ENCODE results near the gene CLDN22.

Gene CLDN22

DNA sequence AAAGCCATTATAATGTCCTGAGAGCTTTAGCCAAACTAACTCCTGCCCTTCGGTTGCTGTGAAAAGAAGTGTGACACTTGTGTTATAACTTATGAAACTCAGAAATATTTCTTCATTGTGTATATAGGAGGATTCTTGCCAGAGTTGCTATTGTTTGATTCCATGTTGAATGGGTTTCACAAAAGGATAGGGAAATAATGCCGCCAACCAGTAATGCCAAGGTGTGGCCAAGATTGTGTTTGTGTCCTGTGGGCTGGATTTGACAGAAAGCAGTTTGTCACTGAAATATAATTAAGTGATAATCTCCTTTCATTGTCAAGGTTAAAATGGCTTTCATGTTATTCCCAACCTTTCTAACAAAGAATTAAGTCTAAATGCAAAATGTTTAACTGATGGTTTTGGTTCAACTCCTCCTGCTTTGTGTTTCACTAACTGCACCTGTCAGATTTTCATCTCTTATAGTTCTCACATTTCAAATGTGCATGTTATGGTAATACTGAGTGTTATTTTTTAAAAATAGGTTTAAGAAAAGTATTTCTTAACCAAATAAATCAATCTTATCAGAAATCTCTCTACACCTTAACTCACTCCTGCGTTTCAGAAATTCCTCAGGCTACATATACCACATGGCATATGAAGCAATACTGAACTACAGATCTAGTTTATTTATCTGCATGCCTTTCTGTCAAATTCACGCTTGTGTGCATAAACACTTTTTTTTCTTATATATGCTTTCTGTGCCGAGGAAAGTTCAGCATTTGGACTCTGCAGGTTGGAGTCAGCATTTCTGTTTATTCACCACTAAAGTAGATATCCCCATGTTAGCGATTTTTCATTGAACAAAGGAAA, at the start of gene CLDN22:
Gene CLDN22, minus strand, starts transcription at position 66 of the 849 bp plus-strand sequence. Its CDS starts 58 bp downstream, at position 8.
- no peak for DNase-seq (ENCODE audit: low read depth)
- H3K4me3 ChIP-seq (replicated peaks; ENCODE audit: low read depth, low read length): no peak within 1 kb of the TSS
- TF ChIP-seq, protein P1, sequence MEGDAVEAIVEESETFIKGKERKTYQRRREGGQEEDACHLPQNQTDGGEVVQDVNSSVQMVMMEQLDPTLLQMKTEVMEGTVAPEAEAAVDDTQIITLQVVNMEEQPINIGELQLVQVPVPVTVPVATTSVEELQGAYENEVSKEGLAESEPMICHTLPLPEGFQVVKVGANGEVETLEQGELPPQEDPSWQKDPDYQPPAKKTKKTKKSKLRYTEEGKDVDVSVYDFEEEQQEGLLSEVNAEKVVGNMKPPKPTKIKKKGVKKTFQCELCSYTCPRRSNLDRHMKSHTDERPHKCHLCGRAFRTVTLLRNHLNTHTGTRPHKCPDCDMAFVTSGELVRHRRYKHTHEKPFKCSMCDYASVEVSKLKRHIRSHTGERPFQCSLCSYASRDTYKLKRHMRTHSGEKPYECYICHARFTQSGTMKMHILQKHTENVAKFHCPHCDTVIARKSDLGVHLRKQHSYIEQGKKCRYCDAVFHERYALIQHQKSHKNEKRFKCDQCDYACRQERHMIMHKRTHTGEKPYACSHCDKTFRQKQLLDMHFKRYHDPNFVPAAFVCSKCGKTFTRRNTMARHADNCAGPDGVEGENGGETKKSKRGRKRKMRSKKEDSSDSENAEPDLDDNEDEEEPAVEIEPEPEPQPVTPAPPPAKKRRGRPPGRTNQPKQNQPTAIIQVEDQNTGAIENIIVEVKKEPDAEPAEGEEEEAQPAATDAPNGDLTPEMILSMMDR (IDR thresholded peaks at IDR 0.05; ENCODE audit: low read length, missing control alignments): no peak

DNA sequence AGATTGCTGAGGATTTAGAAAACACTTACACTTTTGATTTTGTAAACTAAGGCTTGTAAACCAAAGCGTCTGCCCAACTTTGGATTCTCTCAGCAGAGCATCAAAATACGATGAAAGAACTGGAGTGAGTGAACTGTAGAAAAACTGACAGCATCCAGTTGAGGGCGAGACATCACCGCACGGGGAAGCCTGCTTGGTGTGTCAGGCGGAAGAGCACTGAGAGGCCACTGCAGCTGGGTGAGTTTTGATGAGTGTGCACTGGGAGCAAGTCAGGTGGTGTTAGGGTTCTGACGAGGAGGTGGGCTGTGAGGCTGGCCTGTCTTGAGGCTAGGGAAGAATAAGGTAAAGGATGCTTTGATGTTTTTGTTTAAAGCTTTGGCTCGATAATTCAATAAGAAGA, 49.0 kb upstream of the CLDN22 start:
- no peak for DNase-seq (ENCODE audit: low read depth)
- TF ChIP-seq, protein P1 (IDR thresholded peaks at IDR 0.05; ENCODE audit: low read length, missing control alignments): no peak
- no peak overlapping the region for H3K4me3 ChIP-seq (replicated peaks; ENCODE audit: low read depth, low read length)

DNA sequence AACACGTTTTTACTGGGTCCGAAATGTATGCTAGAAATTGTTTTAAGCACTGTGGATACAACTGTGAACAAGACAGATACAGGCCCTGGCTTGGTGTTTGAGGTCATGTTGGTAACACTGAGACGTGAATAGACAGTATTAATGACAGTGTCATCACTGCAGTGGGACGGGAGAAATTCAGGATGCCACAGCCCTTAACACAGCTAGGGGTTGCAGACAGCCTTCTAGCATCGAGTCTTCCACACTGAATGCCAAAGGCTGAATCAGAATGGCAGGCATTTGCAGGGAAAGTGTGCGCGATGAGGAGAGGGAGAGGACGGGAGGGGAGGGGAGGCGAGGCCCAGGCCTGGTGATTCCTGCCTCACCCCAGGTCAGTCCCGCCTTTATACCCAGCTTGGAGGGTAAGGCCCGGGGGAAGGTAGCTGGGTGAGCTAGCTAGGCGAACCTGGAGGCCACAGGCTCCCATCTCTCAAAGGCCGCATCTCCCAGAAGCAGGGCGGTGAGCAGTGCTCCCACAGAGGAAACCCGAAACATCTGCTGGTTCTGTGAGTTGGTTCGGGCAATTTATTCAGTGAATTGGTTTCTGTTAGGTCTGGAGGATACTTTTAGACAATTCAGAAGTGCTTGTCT, 46.2 kb upstream of the CLDN22 start:
- DNase-seq (ENCODE audit: low read depth): no peak

DNA sequence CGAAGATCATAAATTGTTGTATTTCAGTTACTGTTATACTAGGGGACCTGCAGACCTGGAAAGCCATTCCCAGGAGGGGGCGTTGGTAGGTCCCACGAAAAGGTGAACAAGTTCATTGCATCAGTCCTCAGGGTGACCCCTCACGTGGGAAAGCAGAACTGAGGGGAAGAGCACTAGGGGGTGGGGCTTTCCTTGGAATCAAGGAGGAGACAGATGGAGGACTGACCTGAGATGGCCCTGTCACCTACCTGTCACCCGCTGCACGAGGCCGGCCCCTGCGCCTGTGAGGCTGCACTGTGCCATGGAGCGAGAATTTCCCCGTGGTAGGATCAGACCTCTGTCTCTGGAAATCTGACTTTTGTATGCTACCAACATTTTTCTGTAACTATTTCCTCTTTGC, 43.9 kb upstream of the CLDN22 start:
- DNase-seq (ENCODE audit: low read depth): no peak
- TF ChIP-seq, protein P1 (IDR thresholded peaks at IDR 0.05; ENCODE audit: low read length, missing control alignments): no peak
- H3K4me3 ChIP-seq (replicated peaks; ENCODE audit: low read depth, low read length): no peak overlapping the region

More for the DNA sequence above, 46.2 kb upstream of the CLDN22 start:
- no peak overlapping the region for H3K4me3 ChIP-seq (replicated peaks; ENCODE audit: low read depth, low read length)
- TF ChIP-seq, protein P1 (IDR thresholded peaks at IDR 0.05; ENCODE audit: low read length, missing control alignments): no peak

DNA sequence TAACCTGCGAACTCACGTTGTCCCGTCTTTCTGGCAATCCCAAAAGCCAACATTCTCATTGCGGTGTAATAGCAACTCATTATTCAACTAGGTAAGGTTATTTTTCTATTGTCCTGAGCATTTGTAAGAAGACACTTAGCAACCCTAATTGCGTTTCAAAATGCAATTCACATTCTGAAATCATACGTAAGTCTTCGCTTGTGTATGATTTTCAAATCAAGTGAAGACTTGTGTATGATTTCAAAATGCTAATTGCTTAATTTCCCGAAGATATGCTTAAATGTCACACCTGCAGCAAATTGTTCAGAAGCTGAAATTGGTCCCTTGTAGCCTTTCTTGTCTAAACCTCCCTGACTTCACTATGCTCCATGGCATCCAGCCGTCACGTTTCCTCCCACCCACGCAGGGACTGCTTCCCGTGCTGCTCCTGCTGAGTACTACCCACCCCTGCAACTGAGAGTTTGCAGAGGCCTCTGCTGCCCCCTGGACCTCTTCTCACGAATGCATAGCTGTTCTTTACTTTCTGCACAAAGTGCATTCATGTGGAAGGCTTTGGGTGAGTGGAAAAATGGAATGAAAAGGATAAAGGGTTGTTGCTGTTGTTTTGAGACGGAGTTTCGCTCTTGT, 43.0 kb upstream of the CLDN22 start:
- TF ChIP-seq, protein P1 (IDR thresholded peaks at IDR 0.05; ENCODE audit: low read length, missing control alignments): peak; percentile 40
- H3K4me3 ChIP-seq (replicated peaks; ENCODE audit: low read depth, low read length): no peak overlapping the region
- peak; percentile 53 for DNase-seq (ENCODE audit: low read depth)

DNA sequence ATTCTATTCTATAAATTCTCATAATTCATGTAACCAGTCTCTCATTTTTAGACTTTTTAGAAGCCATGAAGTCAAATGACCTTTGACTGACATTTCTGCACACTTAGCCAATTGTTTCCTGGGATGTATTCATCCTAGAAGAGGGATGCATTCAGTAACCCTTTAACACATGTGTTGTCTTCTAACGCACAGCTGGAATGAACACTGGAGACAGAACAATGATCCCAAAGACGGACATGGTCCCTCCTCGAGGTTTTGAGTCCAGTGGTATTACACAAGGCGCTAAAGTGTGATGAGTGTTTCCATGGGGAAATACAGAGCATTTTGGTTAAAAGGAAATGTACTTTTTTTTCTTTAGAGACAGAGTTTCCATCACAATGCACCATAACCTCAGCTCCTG, 42.0 kb upstream of the CLDN22 start:
- TF ChIP-seq, protein P1 (IDR thresholded peaks at IDR 0.05; ENCODE audit: low read length, missing control alignments): no peak
- DNase-seq (ENCODE audit: low read depth): no peak
- H3K4me3 ChIP-seq (replicated peaks; ENCODE audit: low read depth, low read length): no peak overlapping the region
